OCI-LY1 (cell line): ENCODE measurements around the gene INTS15.

ENCODE experiments used
- H2AFZ ChIP-seq: fragments of 200-600 bp; sonication (generic), shearing (Covaris generic); 2 replicates; pipeline ENCODE4 v1.6.0; 2014; ENCODE audit warnings: antibody characterized with exemption, mild to moderate bottlenecking, low read length
- H3F3A ChIP-seq: fragments of 200-600 bp; sonication (generic), shearing (Covaris generic); 2 replicates; pipeline ENCODE4 v1.6.0; 2014; ENCODE audit warnings: mild to moderate bottlenecking, antibody characterized with exemption, low read length, moderate library complexity; ENCODE audit not compliant: insufficient read depth
- H3K27ac ChIP-seq: fragments of 200-600 bp; sonication (generic); 2 replicates; pipeline ENCODE4 v1.5.1; 2014; ENCODE audit warnings: low read length, mixed run types, mild to moderate bottlenecking, low read depth; ENCODE audit not compliant: poor library complexity, severe bottlenecking
- H3K27me3 ChIP-seq: fragments of 200-600 bp; sonication (generic); 2 replicates; pipeline ENCODE4 v1.6.0; 2014; ENCODE audit warnings: antibody characterized with exemption, mild to moderate bottlenecking, low read length, moderate library complexity; ENCODE audit not compliant: insufficient read depth
- H3K36me3 ChIP-seq: fragments of 200-600 bp; sonication (generic); 2 replicates; pipeline ENCODE4 v1.6.1; 2014; ENCODE audit warnings: mild to moderate bottlenecking, antibody characterized with exemption, low read length, moderate library complexity, mixed read lengths; ENCODE audit not compliant: insufficient read depth
- H3K4me1 ChIP-seq: fragments of 200-600 bp; sonication (generic); 2 replicates; pipeline ENCODE4 v1.5.1; 2014; ENCODE audit warnings: mild to moderate bottlenecking, low read length, moderate library complexity; ENCODE audit not compliant: insufficient read depth, severe bottlenecking
- H3K4me2 ChIP-seq: fragments of 200-600 bp; sonication (generic), shearing (Covaris generic); 2 replicates; pipeline ENCODE4 v1.6.1; 2014; ENCODE audit warnings: low read length
- H3K4me3 ChIP-seq: fragments of 200-600 bp; sonication (generic); 2 replicates; pipeline ENCODE4 v1.5.1; 2014; ENCODE audit warnings: low read length, low read depth, mild to moderate bottlenecking, mixed read lengths; ENCODE audit not compliant: poor library complexity, severe bottlenecking
- H3K79me2 ChIP-seq: fragments of 200-600 bp; shearing (Covaris generic); 2 replicates; pipeline ENCODE4 v1.6.1; 2016; ENCODE audit warnings: mixed run types, low read length, mixed read lengths; ENCODE audit not compliant: insufficient read depth
- H3K9ac ChIP-seq: fragments of 200-600 bp; sonication (generic), shearing (Covaris generic); 2 replicates; pipeline ENCODE4 v1.6.1; 2014; ENCODE audit warnings: mild to moderate bottlenecking, low read length, mixed read lengths
- H3K9me2 ChIP-seq: fragments of 200-600 bp; sonication (generic), shearing (Covaris generic); 2 replicates; pipeline ENCODE4 v1.6.1; 2014; ENCODE audit warnings: low read depth, mild to moderate bottlenecking, low read length, mixed read lengths
- H3K9me3 ChIP-seq: fragments of 200-600 bp; shearing (Covaris generic); 2 replicates; pipeline ENCODE4 v1.6.1; 2014; ENCODE audit warnings: low read length, mixed read lengths
- H4K20me1 ChIP-seq: fragments of 200-600 bp; sonication (generic), shearing (Covaris generic); 2 replicates; pipeline ENCODE4 v1.6.0; 2016; ENCODE audit warnings: mild to moderate bottlenecking, low read length; ENCODE audit not compliant: insufficient read depth
- CTCF ChIP-seq: fragments of 200-600 bp; sonication (generic), shearing (Covaris generic); IDR thresholded peaks from 2 replicates; pipeline ENCODE4 v1.5.1; 2017; ENCODE audit warnings: mild to moderate bottlenecking, antibody characterized with exemption, low read length, moderate library complexity, mixed read lengths
- EZH2 ChIP-seq: fragments of 200-600 bp; sonication (generic), shearing (Covaris generic); IDR thresholded peaks from 2 replicates; pipeline ENCODE4 v1.8.0; 2017; ENCODE audit warnings: borderline replicate concordance, mixed run types, mild to moderate bottlenecking, antibody characterized with exemption, low read length, moderate library complexity, mixed read lengths

INTS15 gene

GRCh38 chr7:6655636-6656385 lies 66.0 kb downstream of the INTS15 start:
- Histone ChIP-seq H3K9me2 (no peaks in the 10 kb centered on the region), H3K36me3 (peaks cover 42% of the 10 kb centered on the region), H3K27me3 (no peaks in the 10 kb centered on the region), H3K27ac (no peak overlapping the region), H2AFZ (no peak overlapping the region), H4K20me1 (no peaks in the 10 kb centered on the region), H3K9me3 (no peaks in the 10 kb centered on the region), H3K9ac (no peak overlapping the region), H3K4me3 (no peak overlapping the region), H3K79me2 (no peaks in the 10 kb centered on the region), H3F3A (no peaks in the 10 kb centered on the region), H3K4me2 (no peak overlapping the region), H3K4me1 (no peaks in the 10 kb centered on the region)
- TF ChIP-seq CTCF (no peak), EZH2 (no peak)

GRCh38 chr7:6656413-6656812 lies 66.6 kb downstream of the INTS15 start:
- H3K4me1 ChIP-seq: no peaks in the 10 kb centered on the region
- H3K9me2 ChIP-seq: no peaks in the 10 kb centered on the region
- peaks cover 37% of the 10 kb centered on the region for H3K36me3 ChIP-seq
- TF ChIP-seq CTCF: no peak
- no peak for TF ChIP-seq EZH2
- no peak overlapping the region for H3K4me3 ChIP-seq
- H3K27me3 ChIP-seq: no peaks in the 10 kb centered on the region
- H3K4me2 ChIP-seq: no peak overlapping the region
- no peak overlapping the region for H3K9ac ChIP-seq
- H3F3A ChIP-seq: no peaks in the 10 kb centered on the region
- no peaks in the 10 kb centered on the region for H4K20me1 ChIP-seq
- no peak overlapping the region for H2AFZ ChIP-seq
- H3K79me2 ChIP-seq: no peaks in the 10 kb centered on the region
- H3K9me3 ChIP-seq: no peaks in the 10 kb centered on the region
- H3K27ac ChIP-seq: no peak overlapping the region
